Anterior cingulate cortex (tissue), 58 donors: ENCODE data around the gene CACNA2D2.
A peak's percentile ranks its signal among the peaks of the same experiment; 100 is the strongest.

ENCODE experiments used
- DNase-seq, 58 donors: peaks; one replicate each; lab custom pipeline; 2025; lab: John Stamatoyannopoulos, UW

CACNA2D2 gene

DNA sequence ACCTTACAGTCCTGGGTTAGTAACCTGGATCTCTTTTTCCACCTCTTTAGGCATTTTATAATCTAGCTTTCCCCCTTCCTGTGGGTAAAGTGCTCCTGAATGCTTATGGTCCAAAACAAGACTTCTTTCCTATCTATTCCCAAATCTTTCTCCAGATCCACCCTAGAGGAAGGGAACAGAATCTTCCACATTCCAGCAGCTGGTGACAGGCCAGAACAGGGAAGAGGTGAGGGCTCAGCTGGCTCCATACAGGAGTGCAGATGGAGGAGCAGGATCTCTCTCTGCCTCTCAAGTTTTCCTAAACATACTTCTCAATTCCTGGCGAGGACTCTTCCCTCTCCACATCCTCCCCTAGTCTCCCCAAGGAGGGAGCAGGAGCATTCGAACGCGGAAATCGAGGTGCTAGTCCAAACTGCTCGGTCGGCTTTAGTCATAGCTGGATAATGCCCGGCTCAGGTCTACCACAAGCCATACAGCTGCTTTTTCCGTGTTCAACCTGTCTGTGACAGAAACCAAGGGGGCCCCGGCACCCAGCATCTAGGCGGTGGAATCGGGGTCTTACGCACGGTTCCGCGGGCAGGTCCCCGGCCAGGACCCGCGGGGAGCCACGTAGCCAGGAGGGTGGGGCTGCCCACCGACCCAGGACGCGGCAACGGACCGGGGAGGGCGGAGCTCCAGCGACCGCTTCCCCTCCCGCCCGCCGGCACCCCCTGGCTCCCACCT, 166.8 kb downstream of the CACNA2D2 start:
- DNase-seq, result peak in 3 of 58 donors; percentile 27 to 59 (median 52)

DNA sequence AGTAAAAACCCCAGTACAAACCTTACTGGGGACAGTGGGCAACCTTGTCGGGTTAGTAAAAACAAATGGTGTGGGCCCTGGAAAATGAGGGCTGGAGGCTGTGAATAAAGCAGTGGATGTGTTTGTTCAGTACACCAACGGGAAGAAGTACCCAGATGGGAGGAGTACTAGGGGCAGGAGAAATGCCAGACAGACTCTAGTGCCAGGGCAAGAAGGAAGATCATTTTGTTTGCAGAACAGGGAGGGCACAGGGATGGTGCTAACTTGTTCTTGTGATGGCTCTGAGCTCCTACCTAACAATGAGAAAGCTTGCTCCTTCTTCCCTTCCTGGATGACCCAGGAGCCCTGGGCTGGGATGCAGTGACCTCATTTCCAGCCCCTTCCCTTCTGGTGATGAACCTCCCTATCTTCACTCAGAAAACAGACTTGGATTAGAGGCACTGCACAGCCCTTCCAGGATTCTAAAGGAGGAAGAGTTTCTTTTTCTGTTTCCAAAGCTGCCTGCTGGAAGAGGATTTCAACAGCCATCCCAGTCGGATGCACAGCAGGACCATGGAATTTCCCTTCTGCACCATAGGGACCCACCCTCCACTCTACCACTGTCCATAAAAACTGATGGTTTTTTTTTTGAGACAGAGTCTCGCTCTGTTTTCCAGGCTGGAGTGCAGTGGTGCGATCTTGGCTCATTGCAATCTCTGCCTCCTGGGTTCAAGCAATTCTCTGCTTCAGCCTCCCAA, 168.9 kb downstream of the CACNA2D2 start:
- DNase-seq, result no peak

- DNase-seq, result no peak
Observed at GRCh38 chr3:50333744-50334328, 169.6 kb downstream of the CACNA2D2 start.

DNA sequence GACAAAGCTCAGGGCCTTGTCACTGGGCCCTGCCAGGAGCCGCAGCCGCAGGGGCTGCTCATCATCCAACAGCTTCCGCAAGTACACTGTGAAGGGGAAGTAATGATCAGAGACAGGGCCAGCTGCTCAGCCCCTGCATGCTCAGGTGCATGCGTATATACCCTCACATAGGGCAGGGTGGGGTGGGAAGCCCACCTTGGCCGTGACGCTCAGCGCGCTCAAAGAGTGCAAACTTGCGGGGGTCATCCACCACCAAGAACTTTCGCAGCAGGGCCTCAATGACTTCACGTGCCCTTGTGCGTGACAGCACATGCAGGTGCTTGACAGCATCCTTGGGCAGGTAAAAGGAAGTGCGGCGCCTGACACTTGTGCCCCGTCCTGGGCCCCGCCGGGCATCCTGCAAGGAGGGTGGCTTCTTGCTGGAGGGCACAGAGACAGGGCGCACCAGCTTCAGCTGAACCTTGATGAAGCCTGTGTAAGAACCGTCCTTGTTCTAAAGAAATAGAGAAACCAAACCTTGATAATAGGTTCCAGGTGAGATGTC, 172.0 kb downstream of the CACNA2D2 start:
- no peak for DNase-seq

- no peak for DNase-seq
Observed at GRCh38 chr3:50330330-50330729, 173.1 kb downstream of the CACNA2D2 start.

DNA sequence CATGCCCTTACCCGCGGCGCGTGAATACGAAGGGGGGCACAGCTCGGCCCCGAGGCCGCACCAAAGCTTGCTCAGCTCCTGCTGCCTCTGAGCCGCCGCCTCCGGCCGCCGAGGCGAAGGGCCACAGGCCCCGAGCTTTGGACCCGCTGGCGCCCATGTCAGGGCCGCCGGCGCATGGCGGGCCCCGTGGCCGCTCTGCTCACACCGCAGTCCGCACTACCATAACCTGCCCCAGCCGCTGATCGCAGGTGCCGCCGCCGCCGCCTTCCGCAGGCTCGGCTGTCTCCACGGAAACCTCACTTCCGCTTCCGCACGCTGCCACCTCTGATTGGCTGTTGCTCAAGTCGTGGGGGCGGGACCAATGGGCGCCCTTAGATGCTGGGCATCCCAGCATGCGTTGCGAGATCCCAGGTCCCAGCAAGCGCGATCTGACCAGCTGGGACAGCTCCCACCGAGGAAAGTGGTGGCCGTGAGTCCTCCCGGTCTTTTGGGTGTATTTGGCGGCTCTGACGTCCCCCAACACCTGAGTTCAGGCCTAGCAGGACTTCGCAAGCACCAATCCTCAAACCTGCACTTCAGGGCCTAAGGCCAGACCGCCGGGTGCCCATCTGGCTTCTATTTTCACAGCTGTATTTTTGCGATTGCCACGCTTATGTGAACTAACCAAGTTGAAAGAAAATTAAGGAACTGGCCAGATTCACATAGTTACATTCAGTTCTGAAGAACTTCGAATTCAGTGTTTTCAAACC, 175.3 kb downstream of the CACNA2D2 start, which contains the start of gene TUSC2:
TSS of gene TUSC2 (minus strand) at position 281 of the 749 bp plus-strand sequence. CDS start at position 157, 124 bp downstream.
- peak; percentile 50 to 99 (median 93) for DNase-seq

DNA sequence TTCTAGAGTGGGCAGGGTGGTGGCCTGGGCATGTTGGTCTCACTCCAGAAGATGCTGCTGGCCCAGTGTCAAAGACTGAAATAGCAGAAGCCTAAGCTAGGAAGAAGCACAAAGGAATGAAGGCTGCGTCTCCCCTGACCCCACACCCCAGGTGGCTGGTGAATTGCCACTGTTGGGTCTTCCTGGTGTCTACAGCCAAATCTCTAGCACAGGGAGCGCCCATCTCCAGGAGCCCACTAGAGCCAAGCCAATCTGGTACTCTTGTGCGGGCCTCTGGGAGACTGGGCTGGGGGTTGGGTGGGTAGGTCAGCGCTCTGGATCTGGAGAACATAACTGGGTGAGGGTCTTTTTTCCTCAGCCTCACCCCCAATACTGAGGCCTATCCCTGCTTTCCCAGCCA, 176.3 kb downstream of the CACNA2D2 start:
- no peak for DNase-seq

DNA sequence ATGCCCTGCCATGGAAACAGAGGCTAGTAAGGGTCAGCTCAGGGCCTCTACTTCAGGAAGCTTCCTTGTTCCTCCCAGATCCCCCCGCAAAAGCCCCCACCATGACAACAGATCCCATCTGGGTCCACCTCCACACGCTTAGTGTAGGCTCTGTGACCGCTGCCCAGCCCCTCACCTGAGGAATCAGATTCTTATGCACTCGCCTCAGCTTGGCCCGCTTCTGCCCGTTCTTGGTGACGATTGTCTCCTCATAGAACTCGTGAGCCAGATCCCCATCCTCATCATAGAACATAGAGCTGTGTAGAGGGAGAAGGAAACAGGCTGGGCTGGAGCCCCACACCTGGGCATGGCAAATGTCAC, 177.3 kb downstream of the CACNA2D2 start:
- DNase-seq, result no peak

GRCh38 chr3:50325497-50326181, 177.8 kb downstream of the CACNA2D2 start:
- DNase-seq, result no peak

DNA sequence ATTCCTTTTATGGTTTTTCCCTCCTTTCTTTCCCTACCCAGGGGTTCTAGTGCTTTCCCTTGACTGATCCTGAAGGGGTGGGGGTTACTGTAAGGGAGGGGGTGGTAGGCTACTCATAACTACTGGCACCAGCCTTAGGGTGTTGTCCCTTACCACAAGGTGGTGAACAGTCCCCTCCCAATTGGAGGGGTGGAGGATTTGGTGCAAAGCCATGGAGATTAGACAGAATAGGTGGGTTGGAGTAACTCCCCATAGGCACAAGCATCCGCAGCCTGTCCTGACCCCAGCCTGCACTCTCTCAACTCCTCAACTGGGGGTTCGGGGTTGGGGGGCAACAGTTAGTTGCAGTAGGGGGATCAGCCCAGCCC, 178.3 kb downstream of the CACNA2D2 start:
- no peak for DNase-seq

DNA sequence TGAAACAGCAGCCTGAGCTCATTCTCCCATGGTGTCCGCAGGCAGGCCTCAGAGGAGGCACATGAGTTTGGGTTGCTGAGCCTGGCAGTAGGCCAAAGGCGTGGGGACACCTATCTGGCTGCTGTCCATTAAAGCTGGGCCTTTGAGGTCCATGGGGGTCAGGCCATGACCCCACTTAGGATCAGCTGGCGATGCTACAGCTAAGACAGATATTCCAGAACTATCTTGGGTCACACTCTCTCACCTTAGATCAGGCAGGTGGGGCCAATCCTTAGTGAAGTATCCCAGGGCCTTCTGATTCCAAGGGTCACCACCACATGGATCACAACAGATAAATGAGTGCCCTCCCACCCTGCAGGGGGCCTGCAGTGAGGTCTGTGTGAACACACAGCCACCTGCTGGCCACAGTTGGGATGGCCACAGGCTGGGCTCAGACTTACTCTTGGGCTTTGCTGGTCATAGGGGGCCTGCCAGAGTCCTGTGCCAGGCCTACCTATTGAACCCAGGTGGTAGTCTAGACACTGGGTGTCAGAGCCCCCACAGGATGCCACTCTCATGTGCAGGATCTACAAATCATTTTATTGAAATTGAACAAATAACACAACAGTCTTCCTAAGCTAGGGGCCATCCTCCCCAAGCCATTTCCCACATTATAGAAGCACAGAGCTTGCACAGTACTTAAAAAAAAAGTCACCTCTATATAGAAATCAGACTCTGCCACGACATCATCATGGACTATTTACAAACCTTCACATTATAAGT, 178.9 kb downstream of the CACNA2D2 start:
- DNase-seq, result peak in 47 of 58 donors; percentile 20 to 77 (median 50)

DNA sequence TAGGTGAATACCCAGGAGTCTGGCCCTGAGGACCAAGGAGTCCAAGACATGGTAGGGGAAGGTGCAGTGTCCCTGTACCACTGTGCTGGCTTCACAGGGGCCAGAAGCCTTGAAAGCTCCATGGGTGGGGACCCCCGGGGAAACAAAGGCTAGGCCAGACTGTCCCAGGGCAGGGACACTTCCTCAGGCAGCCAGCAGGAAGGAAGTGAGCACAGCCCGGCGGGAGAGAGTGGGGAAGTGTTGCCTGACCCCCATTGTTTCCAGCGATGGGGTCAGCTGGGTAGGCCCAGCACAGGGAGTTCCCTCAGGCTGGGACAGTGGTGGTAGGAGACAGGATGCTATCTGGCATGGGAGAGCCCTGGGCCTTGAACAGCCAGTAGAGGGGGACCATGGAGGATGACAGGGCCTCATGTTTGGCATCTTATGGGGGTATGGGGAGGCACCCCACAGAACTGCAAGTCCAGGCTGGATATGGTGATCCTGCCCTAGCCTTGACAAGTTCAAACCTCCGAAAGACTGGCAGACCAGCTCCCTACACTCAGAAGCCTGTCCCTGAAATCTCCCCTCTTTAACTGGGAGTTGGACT, 179.7 kb downstream of the CACNA2D2 start:
- no peak for DNase-seq

GRCh38 chr3:50323092-50323600, 180.3 kb downstream of the CACNA2D2 start:
- peak in 1 of 58 donors; percentile 9 for DNase-seq

GRCh38 chr3:50322386-50323091, 180.9 kb downstream of the CACNA2D2 start, which contains the start of gene HYAL2:
Gene HYAL2 (minus strand): TSS chr3:50322745. CDS start chr3:50320489, 2,256 bp downstream.
- DNase-seq, result no peak

- no peak for DNase-seq
Observed at GRCh38 chr3:50322115-50322385, 181.4 kb downstream of the CACNA2D2 start.

DNA sequence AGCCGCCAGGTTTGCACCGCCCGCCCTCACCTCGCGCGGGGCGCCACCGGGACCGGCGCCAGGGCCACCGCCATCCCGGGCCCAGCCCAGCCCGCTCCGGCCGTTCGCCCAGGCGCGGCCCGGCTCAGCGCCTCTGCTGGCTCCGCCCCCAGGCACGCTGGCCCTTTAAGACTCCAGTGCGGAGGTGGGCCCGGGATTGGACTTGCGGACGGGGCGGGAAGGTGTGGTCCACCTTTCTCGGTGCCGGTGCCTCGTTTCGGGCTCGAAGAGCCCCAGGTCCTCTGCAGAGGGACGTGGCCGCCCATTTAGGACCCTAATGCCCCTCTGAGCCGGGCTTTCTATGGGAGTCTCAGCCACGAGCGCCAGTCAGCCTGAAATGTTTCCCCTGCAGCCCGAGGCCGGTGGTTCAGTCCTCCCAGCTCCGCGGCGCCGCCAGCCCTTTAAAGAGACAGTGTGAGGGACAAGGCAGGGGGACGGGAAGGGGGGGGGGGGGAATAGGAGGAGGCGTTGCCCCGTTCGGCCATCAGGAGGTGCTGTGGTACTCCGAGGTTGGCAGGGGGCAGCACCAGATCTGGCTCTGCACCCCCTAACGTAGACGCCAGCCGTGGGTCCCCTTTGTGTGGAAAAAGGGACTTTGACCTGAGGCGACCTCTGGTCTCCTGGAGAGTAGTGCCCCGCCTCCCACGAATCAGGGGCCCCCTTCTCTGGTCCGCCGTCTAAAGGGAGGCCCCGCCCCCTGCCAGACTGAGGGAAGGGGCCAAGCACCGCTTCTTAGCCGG, 181.9 kb downstream of the CACNA2D2 start:
- DNase-seq, result peak; percentile 52 to 96 (median 89)

- DNase-seq, result peak in 57 of 58 donors; percentile 43 to 96 (median 85)
Observed at GRCh38 chr3:50320853-50321335, 182.5 kb downstream of the CACNA2D2 start.
